Activated naive CD4-positive, alpha-beta T cell treated with anti-CD3 and anti-CD28 coated beads, Interleukin-2, amount 50 U/mL, for 16 hours (primary cell): ENCODE data around the gene PHC3.

ENCODE experiments used
- DNase-seq: peaks from one replicate; pipeline ENCODE4 v3.0.0-alpha.2; 2020

PHC3 gene

GRCh38 chr3:170076715-170077238 is 104.8 kb downstream of the PHC3 start:
- DNase-seq = no peak

GRCh38 chr3:170075441-170076091 is 106.0 kb downstream of the PHC3 start:
- no peak for DNase-seq

GRCh38 chr3:170064108-170064507 is 117.4 kb downstream of the PHC3 start:
- no peak for DNase-seq

- DNase-seq = no peak
Measured at GRCh38 chr3:170063691-170064090, 117.8 kb downstream of the PHC3 start.

- DNase-seq = no peak
Measured at GRCh38 chr3:170062769-170063168, 118.8 kb downstream of the PHC3 start.

- DNase-seq = no peak
Measured at GRCh38 chr3:170062068-170062467, 119.5 kb downstream of the PHC3 start.

- DNase-seq = no peak
Measured at GRCh38 chr3:170059447-170059846, 122.1 kb downstream of the PHC3 start.

- no peak for DNase-seq
Measured at GRCh38 chr3:170058127-170058526, 123.4 kb downstream of the PHC3 start.

- no peak for DNase-seq
Measured at GRCh38 chr3:170057550-170057949, 124.0 kb downstream of the PHC3 start.

GRCh38 chr3:170056710-170057454 is 124.7 kb downstream of the PHC3 start:
- DNase-seq = no peak

- no peak for DNase-seq
Measured at GRCh38 chr3:170055209-170055608, 126.3 kb downstream of the PHC3 start.

GRCh38 chr3:170054204-170054603 is 127.3 kb downstream of the PHC3 start:
- no peak for DNase-seq

GRCh38 chr3:170052398-170052797 is 129.1 kb downstream of the PHC3 start:
- DNase-seq = no peak

- no peak for DNase-seq
Measured at GRCh38 chr3:170050753-170051152, 130.8 kb downstream of the PHC3 start.

- DNase-seq = no peak
Measured at GRCh38 chr3:170049146-170050000, 132.2 kb downstream of the PHC3 start.

GRCh38 chr3:170047133-170047404 is 134.5 kb downstream of the PHC3 start:
- DNase-seq = no peak

GRCh38 chr3:170046269-170047132 is 135.0 kb downstream of the PHC3 start:
- DNase-seq = no peak

- no peak for DNase-seq
Measured at GRCh38 chr3:170044795-170045244, 136.7 kb downstream of the PHC3 start.

- no peak for DNase-seq
Measured at GRCh38 chr3:170044271-170044670, 137.3 kb downstream of the PHC3 start.

GRCh38 chr3:170043506-170043905 is 138.0 kb downstream of the PHC3 start:
- DNase-seq = no peak

GRCh38 chr3:170040418-170040817 is 141.1 kb downstream of the PHC3 start:
- no peak for DNase-seq

- DNase-seq = peak; percentile 44
Measured at GRCh38 chr3:170038434-170039110, 143.0 kb downstream of the PHC3 start.
